Lower leg skin (tissue), 4 donors: ENCODE data around the gene RNF141. TPM values are rescaled to one million over a fixed set of nuclear protein-coding genes. Genes with fewer than 3 reads are reported as not detected.

Experiments used
- DNase-seq, 2 donors: peaks; one replicate each; pipeline ENCODE4 v3.0.0-alpha.2; 2019; ENCODE audit warnings: low spot score in 2 of 2
- H3K4me3 ChIP-seq: fragments of 200-600 bp; sonication (generic); 2 replicates; pipeline ENCODE4 v1.5.1; 2017; ENCODE audit warnings: mild to moderate bottlenecking, low read depth; ENCODE audit not compliant: poor library complexity, severe bottlenecking
- POLR2A ChIP-seq, 2 donors: fragments of 450-650 bp; IDR thresholded peaks; one replicate each; pipeline ENCODE4 v1.6.1; 2016 to 2017; ENCODE audit warnings: antibody characterized with exemption in 2 of 2, mild to moderate bottlenecking in 1 of 2, moderate library complexity in 1 of 2
- WGBS, 2 donors: methylation state at CpG; one replicate each; pipeline ENCODE4 v1.1.5; 2018; 5-methylcytosine and 5-hydroxymethylcytosine counted together
- intact Hi-C: fragments of 100-400 bp; cut with DNase I; formaldehyde crosslinking; loops from one replicate; pipeline ENCODE4 v1.15.0; 2023; ENCODE audit warnings: low total_unique reads
- total RNA-seq, 4 donors: library from RNA; depleted of rRNA; stranded (reverse); fragments of >200 nt; gene quantifications; one replicate each; pipeline ENCODE4 v1.1.0, GENCODE V29; 2016
- TF ChIP-seq, protein P1 (sequence below), 3 donors: fragments of 450-650 bp; IDR thresholded peaks; one replicate each; pipeline ENCODE4 v1.5.1; 2016; ENCODE audit warnings: antibody characterized with exemption in 3 of 3, mild to moderate bottlenecking in 3 of 3, moderate library complexity in 2 of 3

The RNF141 gene
- total RNA-seq, 4 donors from 2014 or later: 70.6 to 74.9 (median 74.2) TPM

DNA sequence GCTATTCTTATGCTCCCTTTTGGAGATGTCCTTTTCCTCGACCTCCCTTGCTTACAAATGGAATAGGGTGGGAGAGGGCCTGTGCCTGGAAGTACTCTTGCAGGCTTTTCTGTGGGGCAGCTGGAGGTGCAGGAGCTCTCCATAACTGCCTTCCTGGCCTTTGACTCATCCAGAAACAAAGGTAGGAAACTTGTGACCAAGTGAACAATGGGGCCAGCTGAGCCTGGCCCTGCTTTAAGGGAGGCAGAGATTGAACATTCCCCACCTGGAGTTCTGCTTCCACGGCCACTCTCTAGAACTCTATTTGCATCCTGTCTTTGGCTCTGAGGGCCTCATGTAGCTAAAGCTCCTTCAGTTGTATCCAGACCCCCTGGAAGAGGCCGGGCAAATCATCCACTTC lies 32.6 kb upstream of the RNF141 start:
- WGBS, 2 donors: 70 to 89% methylated on average over 3 of the region's 3 CpGs
- no peak overlapping the region for H3K4me3 ChIP-seq
- intact Hi-C loops: no loop called here
- no peak for DNase-seq
- TF ChIP-seq, protein P1, sequence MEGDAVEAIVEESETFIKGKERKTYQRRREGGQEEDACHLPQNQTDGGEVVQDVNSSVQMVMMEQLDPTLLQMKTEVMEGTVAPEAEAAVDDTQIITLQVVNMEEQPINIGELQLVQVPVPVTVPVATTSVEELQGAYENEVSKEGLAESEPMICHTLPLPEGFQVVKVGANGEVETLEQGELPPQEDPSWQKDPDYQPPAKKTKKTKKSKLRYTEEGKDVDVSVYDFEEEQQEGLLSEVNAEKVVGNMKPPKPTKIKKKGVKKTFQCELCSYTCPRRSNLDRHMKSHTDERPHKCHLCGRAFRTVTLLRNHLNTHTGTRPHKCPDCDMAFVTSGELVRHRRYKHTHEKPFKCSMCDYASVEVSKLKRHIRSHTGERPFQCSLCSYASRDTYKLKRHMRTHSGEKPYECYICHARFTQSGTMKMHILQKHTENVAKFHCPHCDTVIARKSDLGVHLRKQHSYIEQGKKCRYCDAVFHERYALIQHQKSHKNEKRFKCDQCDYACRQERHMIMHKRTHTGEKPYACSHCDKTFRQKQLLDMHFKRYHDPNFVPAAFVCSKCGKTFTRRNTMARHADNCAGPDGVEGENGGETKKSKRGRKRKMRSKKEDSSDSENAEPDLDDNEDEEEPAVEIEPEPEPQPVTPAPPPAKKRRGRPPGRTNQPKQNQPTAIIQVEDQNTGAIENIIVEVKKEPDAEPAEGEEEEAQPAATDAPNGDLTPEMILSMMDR (IDR thresholded peaks at IDR 0.05): no peak
- TF ChIP-seq POLR2A (IDR thresholded peaks at IDR 0.05): no peak

DNA sequence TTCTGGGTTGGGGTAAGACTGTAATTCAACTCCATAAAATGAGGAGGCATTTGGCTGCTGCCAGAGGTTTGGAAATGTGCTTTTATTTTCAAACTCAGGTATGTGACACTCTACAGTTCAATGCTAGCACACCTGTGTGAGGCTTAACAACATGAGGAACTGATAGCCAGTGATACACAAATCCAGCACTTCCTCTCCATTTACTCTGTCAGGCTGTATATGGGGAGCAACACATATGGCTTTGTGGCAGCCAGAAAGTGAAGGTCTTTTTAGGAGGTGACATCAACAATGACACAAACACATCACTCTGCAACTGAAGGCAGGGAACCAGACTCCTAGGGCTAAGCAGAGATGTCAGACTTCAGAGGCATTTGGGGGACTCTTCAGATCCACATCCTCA lies 32.0 kb upstream of the RNF141 start:
- DNase-seq: no peak
- no peak for TF ChIP-seq POLR2A (IDR thresholded peaks at IDR 0.05)
- TF ChIP-seq, protein P1 (IDR thresholded peaks at IDR 0.05): no peak
- H3K4me3 ChIP-seq: no peak overlapping the region
- intact Hi-C loops: no loop called here

DNA sequence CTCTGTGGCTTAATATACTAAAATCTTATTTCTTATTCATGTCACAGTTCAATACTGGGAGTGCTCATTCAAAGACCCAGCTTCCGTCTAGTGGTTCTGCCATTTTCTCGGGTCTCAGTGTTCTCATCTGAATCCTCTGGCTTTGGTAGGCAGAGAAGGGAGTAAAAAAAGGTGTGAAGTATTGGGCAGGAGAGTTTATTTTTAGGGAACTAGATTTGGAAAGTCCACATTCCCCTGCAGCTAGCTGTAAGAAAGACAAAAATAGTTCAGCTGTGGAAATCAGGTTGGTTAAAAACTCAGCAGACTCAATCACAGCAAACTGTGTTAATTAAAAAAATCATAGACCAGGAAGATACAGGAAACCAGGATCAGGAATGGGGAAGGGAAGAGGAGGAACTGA lies 31.5 kb upstream of the RNF141 start:
- TF ChIP-seq POLR2A (IDR thresholded peaks at IDR 0.05): no peak
- TF ChIP-seq, protein P1 (IDR thresholded peaks at IDR 0.05): no peak
- H3K4me3 ChIP-seq: no peak overlapping the region
- intact Hi-C loops: no loop called here
- no peak for DNase-seq
- 91 to 92% methylated on average over 2 of the region's 2 CpGs for WGBS, 2 donors

DNA sequence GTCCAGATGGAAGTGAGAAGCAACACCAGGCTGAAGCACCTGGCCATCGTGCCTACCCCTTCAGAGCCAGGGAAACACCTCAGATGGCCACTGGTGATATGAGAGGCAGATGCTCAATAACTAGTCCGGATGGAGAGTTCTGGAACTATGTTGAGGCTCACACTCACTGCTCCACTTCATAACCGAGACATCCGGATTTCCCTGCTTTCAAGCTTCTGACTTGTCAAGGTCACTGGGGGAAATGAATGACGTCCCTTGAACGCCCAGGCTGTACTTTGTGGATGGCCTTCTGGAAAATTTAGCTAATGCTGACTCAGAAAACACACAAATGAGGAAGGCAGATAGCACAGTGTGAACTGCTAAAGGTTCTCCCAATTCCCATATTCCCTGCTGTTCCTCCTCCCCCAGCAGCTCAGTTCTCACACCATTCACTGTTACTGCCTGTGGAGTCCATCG lies 27.5 kb upstream of the RNF141 start, which contains the start of gene LYVE1:
Gene LYVE1, minus strand, starts transcription at position 180 of the 456 bp plus-strand sequence. Its CDS starts 133 bp downstream, at position 47.
- intact Hi-C loops: no loop called here
- no peak within 1 kb of the TSS for H3K4me3 ChIP-seq
- WGBS, 2 donors: 71% methylated on average over 7 of the region's 7 CpGs
- DNase-seq: peak in 1 of 2 donors; percentile 49
- TF ChIP-seq, protein P1 (IDR thresholded peaks at IDR 0.05): no peak
- no peak for TF ChIP-seq POLR2A (IDR thresholded peaks at IDR 0.05)

DNA sequence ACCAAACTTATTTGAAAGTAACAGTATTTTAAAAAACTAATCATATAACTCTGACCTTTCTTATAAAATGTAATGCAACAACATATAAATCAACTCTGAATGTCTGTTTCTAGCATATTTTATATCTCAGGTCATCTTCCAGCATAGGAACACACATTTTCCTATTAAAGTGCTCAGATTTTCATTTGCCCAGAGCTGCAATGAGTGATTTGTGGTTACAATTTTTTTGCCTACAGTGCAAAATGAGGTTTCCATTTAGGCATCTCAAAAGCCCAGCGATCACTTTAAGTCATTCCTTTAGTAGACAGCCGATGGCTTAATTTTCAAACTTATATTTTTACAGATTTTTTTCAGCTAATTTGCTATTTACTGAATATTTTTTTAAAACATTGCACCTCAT lies 26.5 kb upstream of the RNF141 start:
- TF ChIP-seq, protein P1 (IDR thresholded peaks at IDR 0.05): no peak
- no peak for TF ChIP-seq POLR2A (IDR thresholded peaks at IDR 0.05)
- DNase-seq: no peak
- intact Hi-C loops: no loop called here
- H3K4me3 ChIP-seq: no peak overlapping the region
- WGBS, 2 donors: 80 to 86% methylated on average over 2 of the region's 2 CpGs

DNA sequence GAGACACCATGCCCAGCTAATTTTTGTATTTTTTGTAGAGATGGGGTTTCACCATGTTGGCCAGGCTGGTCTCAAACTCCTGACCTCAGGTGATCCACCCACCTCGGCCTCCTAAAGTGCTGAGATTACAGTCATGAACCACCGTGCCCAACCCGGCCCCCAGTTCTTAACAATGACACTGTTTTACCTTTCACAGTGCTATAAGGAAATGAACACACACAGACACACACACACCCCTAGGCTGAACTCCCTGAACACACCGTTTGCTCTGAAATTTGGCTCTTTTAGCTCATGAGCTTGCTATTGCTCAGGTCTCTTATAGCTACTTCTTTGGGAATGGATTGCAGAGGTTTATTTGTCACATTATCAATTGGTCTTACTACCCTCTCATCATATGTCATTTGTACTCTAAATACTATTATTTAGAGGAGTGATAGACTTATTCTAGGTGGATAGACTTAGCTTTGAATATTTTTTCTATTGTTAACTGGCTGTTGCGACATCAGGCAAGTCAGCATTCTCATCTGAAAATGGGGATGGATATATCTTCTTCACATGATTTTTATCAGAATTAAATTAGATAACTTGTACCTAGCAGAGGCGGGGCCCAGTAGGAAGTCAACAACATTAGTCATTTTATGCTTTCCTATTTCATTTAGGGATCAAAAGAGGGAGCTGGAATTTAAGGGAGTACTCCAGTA lies 25.4 kb upstream of the RNF141 start:
- no peak for TF ChIP-seq POLR2A (IDR thresholded peaks at IDR 0.05)
- TF ChIP-seq, protein P1 (IDR thresholded peaks at IDR 0.05): no peak
- WGBS, 2 donors: 64 to 70% methylated on average over 6 of the region's 6 CpGs
- no peak overlapping the region for H3K4me3 ChIP-seq
- intact Hi-C loops: no loop called here
- DNase-seq: no peak
